ENCODE data around the gene MYCBPAP. TPM values are rescaled to one million over a fixed set of nuclear protein-coding genes. Genes with fewer than 3 reads are reported as not detected.
"Not testable (repeated sequence)": the region's sequence is repeated elsewhere in the genome, so short reads cannot be mapped to it uniquely, and the experiment has no call there.

MYCBPAP gene
- polyA plus RNA-seq, 1 donor: 0.52 TPM

GRCh38 chr17:50471009-50471905 is 37.0 kb upstream of the MYCBPAP start:
- no peak for DNase-seq (ENCODE audit: low read depth)

GRCh38 chr17:50472286-50472685 is 36.0 kb upstream of the MYCBPAP start:
- no peak for DNase-seq (ENCODE audit: low read depth)

GRCh38 chr17:50472761-50473161 is 35.5 kb upstream of the MYCBPAP start:
- not testable (repeated sequence) for DNase-seq (ENCODE audit: low read depth)

- DNase-seq (ENCODE audit: low read depth): no peak
Measured at GRCh38 chr17:50473901-50474300, 34.3 kb upstream of the MYCBPAP start.

GRCh38 chr17:50474523-50474922 is 33.7 kb upstream of the MYCBPAP start:
- DNase-seq (ENCODE audit: low read depth): no peak

- DNase-seq (ENCODE audit: low read depth): no peak
Measured at GRCh38 chr17:50475362-50475761, 32.9 kb upstream of the MYCBPAP start.

GRCh38 chr17:50475775-50476544 is 32.3 kb upstream of the MYCBPAP start:
- not testable (repeated sequence) for DNase-seq (ENCODE audit: low read depth)

- DNase-seq (ENCODE audit: low read depth): no peak
Measured at GRCh38 chr17:50476545-50477315, 31.5 kb upstream of the MYCBPAP start.

- no peak for DNase-seq (ENCODE audit: low read depth)
Measured at GRCh38 chr17:50477976-50478375, 30.3 kb upstream of the MYCBPAP start.

GRCh38 chr17:50478391-50479381 is 29.6 kb upstream of the MYCBPAP start, which contains the start of gene RSAD1:
RSAD1 (plus strand) TSS chr17:50478860; CDS start chr17:50478885, 25 bp downstream.
- peak; percentile 62 for DNase-seq (ENCODE audit: low read depth)

GRCh38 chr17:50479522-50480141 is 28.6 kb upstream of the MYCBPAP start:
- DNase-seq (ENCODE audit: low read depth): no peak

- DNase-seq (ENCODE audit: low read depth): no peak
Measured at GRCh38 chr17:50480142-50480764, 28.0 kb upstream of the MYCBPAP start.

GRCh38 chr17:50480854-50481490 is 27.3 kb upstream of the MYCBPAP start:
- no peak for DNase-seq (ENCODE audit: low read depth)

- DNase-seq (ENCODE audit: low read depth): no peak
Measured at GRCh38 chr17:50481648-50482047, 26.6 kb upstream of the MYCBPAP start.

- DNase-seq (ENCODE audit: low read depth): no peak
Measured at GRCh38 chr17:50482110-50482509, 26.1 kb upstream of the MYCBPAP start.

GRCh38 chr17:50482516-50482915 is 25.7 kb upstream of the MYCBPAP start:
- DNase-seq (ENCODE audit: low read depth): peak; percentile 58

- no peak for DNase-seq (ENCODE audit: low read depth)
Measured at GRCh38 chr17:50483266-50483665, 25.0 kb upstream of the MYCBPAP start.

GRCh38 chr17:50484386-50485155 is 23.7 kb upstream of the MYCBPAP start:
- no peak for DNase-seq (ENCODE audit: low read depth)
